Measurements from ENCODE around the gene AUTS2.

- TF ChIP-seq POLR2AphosphoS5 (IDR thresholded peaks at IDR 0.05; ENCODE audit: low read depth, low read length) (no peak), POLR2A (IDR thresholded peaks at IDR 0.05; ENCODE audit: low read depth, low read length) (no peak)
These were observed 671.9 kb downstream of the AUTS2 start for GRCh38 chr7:70270149-70270548.
